Measurements from ENCODE around the gene CNN1.
"Not testable (repeated sequence)": the region's sequence is repeated elsewhere in the genome, so short reads cannot be mapped to it uniquely, and the experiment has no call there.

CNN1 gene

GRCh38 chr19:11534948-11535347 is 3.7 kb upstream of the CNN1 start:
- no peak for DNase-seq

GRCh38 chr19:11535792-11536595 is 2.7 kb upstream of the CNN1 start:
- peak; percentile 95 for DNase-seq

- peak; percentile 31 for DNase-seq
Measured at GRCh38 chr19:11539495-11540365, 1.1 kb downstream of the CNN1 start.

GRCh38 chr19:11540645-11541044 is 2.0 kb downstream of the CNN1 start:
- DNase-seq = no peak

- DNase-seq = no peak
Measured at GRCh38 chr19:11541238-11541637, 2.6 kb downstream of the CNN1 start.

- DNase-seq = no peak
Measured at GRCh38 chr19:11547929-11548700, 9.5 kb downstream of the CNN1 start.

GRCh38 chr19:11549386-11549953 is 10.8 kb downstream of the CNN1 start:
- DNase-seq = no peak

- no peak for DNase-seq
Measured at GRCh38 chr19:11550265-11550664, 11.6 kb downstream of the CNN1 start.

- DNase-seq = no peak
Measured at GRCh38 chr19:11551603-11552235, 13.1 kb downstream of the CNN1 start.

GRCh38 chr19:11552666-11553372 is 14.2 kb downstream of the CNN1 start:
- DNase-seq = no peak

GRCh38 chr19:11554160-11554559 is 15.5 kb downstream of the CNN1 start:
- no peak for DNase-seq

- DNase-seq = no peak
Measured at GRCh38 chr19:11555246-11555645, 16.6 kb downstream of the CNN1 start.

GRCh38 chr19:11556634-11557420 is 18.2 kb downstream of the CNN1 start:
- no peak for DNase-seq

- peak; percentile 99 for DNase-seq
Measured at GRCh38 chr19:11558881-11559828, 20.5 kb downstream of the CNN1 start, which contains the start of gene ELOF1. ELOF1 (minus strand) TSS chr19:11559230; CDS start chr19:11554347, 4,883 bp downstream.

GRCh38 chr19:11560404-11561051 is 21.9 kb downstream of the CNN1 start:
- DNase-seq = peak; percentile 88

- DNase-seq = no peak
Measured at GRCh38 chr19:11563532-11563931, 24.9 kb downstream of the CNN1 start.

GRCh38 chr19:11564082-11564807 is 25.6 kb downstream of the CNN1 start:
- not testable (repeated sequence) for DNase-seq

GRCh38 chr19:11565649-11565980 is 27.0 kb downstream of the CNN1 start:
- not testable (repeated sequence) for DNase-seq

Measured in NCI-H69 (cell line).